NCI-H1048 (cell line): ENCODE measurements around the gene GNB1L.

Experiments
- DNase-seq: peaks from one replicate; lab custom pipeline; 2025; lab: John Stamatoyannopoulos, UW

Gene GNB1L

GRCh38 chr22:19807914-19808872, 46.5 kb downstream of the GNB1L start:
- DNase-seq, result no peak

- DNase-seq, result no peak
These were observed 47.3 kb downstream of the GNB1L start for GRCh38 chr22:19807161-19807913.

GRCh38 chr22:19806213-19807160, 48.2 kb downstream of the GNB1L start:
- no peak for DNase-seq

GRCh38 chr22:19805821-19806212, 48.9 kb downstream of the GNB1L start:
- no peak for DNase-seq

- no peak for DNase-seq
These were observed 50.9 kb downstream of the GNB1L start for GRCh38 chr22:19803736-19804267.

GRCh38 chr22:19802894-19803735, 51.6 kb downstream of the GNB1L start:
- DNase-seq, result no peak

- DNase-seq, result no peak
These were observed 52.4 kb downstream of the GNB1L start for GRCh38 chr22:19802001-19802893.

- DNase-seq, result no peak
These were observed 53.2 kb downstream of the GNB1L start for GRCh38 chr22:19801340-19802000.

- DNase-seq, result no peak
These were observed 53.9 kb downstream of the GNB1L start for GRCh38 chr22:19800761-19801244.

- no peak for DNase-seq
These were observed 54.4 kb downstream of the GNB1L start for GRCh38 chr22:19800306-19800705.

GRCh38 chr22:19799322-19800190, 55.1 kb downstream of the GNB1L start:
- DNase-seq, result no peak

GRCh38 chr22:19798891-19799293, 55.8 kb downstream of the GNB1L start:
- no peak for DNase-seq

GRCh38 chr22:19798003-19798665, 56.5 kb downstream of the GNB1L start:
- no peak for DNase-seq

GRCh38 chr22:19797086-19798002, 57.3 kb downstream of the GNB1L start:
- DNase-seq, result no peak

- no peak for DNase-seq
These were observed 58.5 kb downstream of the GNB1L start for GRCh38 chr22:19796160-19796559.

GRCh38 chr22:19795617-19796008, 59.1 kb downstream of the GNB1L start:
- DNase-seq, result no peak
